ENCODE data around the gene RFWD3. TPM values are rescaled to one million over a fixed set of nuclear protein-coding genes. Genes with fewer than 3 reads are reported as not detected.

The RFWD3 gene
- total and polyA plus RNA-seq, 2 of the 8 experiments (the other 6 are each of a cell fraction or from before 2014, with no cell fraction given) = 67.1 to 114 TPM

DNA sequence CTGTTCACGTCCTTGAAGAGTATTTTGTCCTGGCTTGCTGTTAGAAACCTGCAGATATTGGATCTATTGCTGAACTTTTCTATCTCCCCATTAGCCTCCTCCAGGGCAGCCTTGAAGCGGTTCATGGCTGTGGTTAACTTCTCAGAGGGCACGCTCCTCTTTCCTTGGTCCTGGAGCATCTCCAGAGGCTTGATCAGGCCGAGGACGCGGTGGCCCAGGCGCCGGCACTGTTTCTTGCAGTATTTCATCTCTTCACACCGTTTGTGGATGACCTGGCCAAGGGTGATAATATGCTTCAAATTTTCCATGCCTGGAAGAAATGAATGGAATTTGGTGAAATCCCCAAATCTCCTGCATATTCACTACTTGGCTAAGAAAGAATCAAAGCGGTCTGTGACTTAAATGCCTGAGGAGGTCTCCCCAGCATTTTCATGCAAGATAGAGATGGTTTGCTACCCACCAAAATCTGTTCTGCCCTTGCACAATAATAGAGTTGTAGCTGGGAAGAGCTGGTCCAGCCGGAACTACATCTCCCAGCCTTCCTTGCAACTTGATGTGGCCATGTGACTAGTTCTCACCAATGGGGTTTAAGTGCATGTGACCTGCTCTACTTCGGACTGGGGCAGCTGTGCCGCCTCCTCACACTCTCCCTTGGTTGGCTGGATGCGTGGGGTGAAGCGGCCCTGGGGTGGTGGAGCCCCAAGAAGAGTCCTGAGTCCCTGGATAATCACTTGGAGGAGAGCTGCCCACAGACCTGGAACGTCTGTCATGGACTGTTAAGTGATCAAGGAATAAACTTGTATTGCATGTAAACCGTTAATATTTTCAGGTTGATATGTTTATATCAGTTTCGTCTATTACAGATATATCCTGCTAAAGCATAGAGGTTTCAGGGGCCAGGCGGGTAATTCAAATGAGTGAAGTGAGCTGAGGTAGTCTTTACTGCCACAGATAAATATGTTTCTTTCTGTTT lies 29.1 kb upstream of the RFWD3 start (continued):
- TF ChIP-seq BRCA1 (IDR thresholded peaks at IDR 0.05; ENCODE audit: low read depth, low read length) = no peak

All from H1 (cell line).